Astrocyte (in vitro differentiated cells and primary cell): Measurements from ENCODE around the gene NT5E. TPM values are rescaled to one million over a fixed set of nuclear protein-coding genes. Genes with fewer than 3 reads are reported as not detected.
A peak's percentile ranks its signal among the peaks of the same experiment; 100 is the strongest.
"Not testable (repeated sequence)": the region's sequence is repeated elsewhere in the genome, so short reads cannot be mapped to it uniquely, and the experiment has no call there.

ENCODE experiments used
- DNase-seq: peaks from one replicate; pipeline ENCODE4 v3.0.0-alpha.2; 2010; ENCODE audit warnings: low read depth
- FAIRE-seq: peaks from 2 replicates; lab custom pipeline; 2011; peaks lifted over from hg19 to GRCh38; lab: Jason Lieb, UNC
- H2AFZ ChIP-seq: 2 replicates; pipeline ENCODE4 v1.6.0; 2012; ENCODE audit warnings: low read depth, low read length, inconsistent platforms
- H3K27ac ChIP-seq: 2 replicates; pipeline ENCODE4 v1.5.1; 2011; ENCODE audit warnings: low read depth, low read length, inconsistent platforms
- H3K27me3 ChIP-seq: 2 replicates; pipeline ENCODE4 v1.6.0; 2011; ENCODE audit warnings: low read length, inconsistent platforms; ENCODE audit not compliant: insufficient read depth
- H3K36me3 ChIP-seq: 2 replicates; pipeline ENCODE4 v1.5.1; 2011; ENCODE audit warnings: low read length, inconsistent platforms; ENCODE audit not compliant: insufficient read depth
- H3K4me1 ChIP-seq: 2 replicates; pipeline ENCODE4 v1.5.1; 2011; ENCODE audit warnings: low read length, inconsistent platforms; ENCODE audit not compliant: insufficient read depth
- H3K4me2 ChIP-seq: 2 replicates; pipeline ENCODE4 v1.6.0; 2012; ENCODE audit warnings: low read length, inconsistent platforms
- H3K4me3 ChIP-seq: 2 replicates; pipeline ENCODE4 v1.5.1; 2011; ENCODE audit warnings: low read depth, mild to moderate bottlenecking, low read length, inconsistent platforms; ENCODE audit not compliant: insufficient read depth
- H3K79me2 ChIP-seq: 2 replicates; pipeline ENCODE4 v1.6.0; 2012; ENCODE audit warnings: mild to moderate bottlenecking, low read length, inconsistent platforms; ENCODE audit not compliant: insufficient read depth
- H3K9ac ChIP-seq: 2 replicates; pipeline ENCODE4 v1.6.0; 2012; ENCODE audit warnings: mild to moderate bottlenecking, low read length, inconsistent platforms
- H3K9me3 ChIP-seq: 2 replicates; pipeline ENCODE4 v1.5.1; 2012; ENCODE audit warnings: low read depth, mild to moderate bottlenecking, low read length, inconsistent platforms; ENCODE audit not compliant: insufficient read depth
- H4K20me1 ChIP-seq: 2 replicates; pipeline ENCODE4 v1.6.0; 2012; ENCODE audit warnings: low read length, inconsistent platforms; ENCODE audit not compliant: insufficient read depth
- H3K27ac Mint-ChIP-seq: one replicate; pipeline ENCODE4 v1.8.0; 2021; ENCODE audit warnings: mild to moderate bottlenecking, mixed read lengths; ENCODE audit not compliant: unreplicated experiment
- H3K27me3 Mint-ChIP-seq: one replicate; pipeline ENCODE4 v1.8.0; 2021; ENCODE audit warnings: low read depth, mixed read lengths; ENCODE audit not compliant: unreplicated experiment
- H3K36me3 Mint-ChIP-seq: one replicate; pipeline ENCODE4 v1.8.0; 2021; ENCODE audit warnings: low read depth, mixed read lengths; ENCODE audit not compliant: unreplicated experiment
- H3K4me1 Mint-ChIP-seq: one replicate; pipeline ENCODE4 v1.8.0; 2021; ENCODE audit warnings: low read depth, mixed read lengths; ENCODE audit not compliant: unreplicated experiment
- H3K4me3 Mint-ChIP-seq: one replicate; pipeline ENCODE4 v1.8.0; 2021; ENCODE audit warnings: mild to moderate bottlenecking, moderate library complexity, mixed read lengths; ENCODE audit not compliant: unreplicated experiment
- H3K9me3 Mint-ChIP-seq: one replicate; pipeline ENCODE4 v1.8.0; 2021; ENCODE audit warnings: mild to moderate bottlenecking, mixed read lengths; ENCODE audit not compliant: unreplicated experiment
- CTCF ChIP-seq: IDR thresholded peaks from 2 replicates; pipeline ENCODE4 v1.5.1; 2011; ENCODE audit warnings: low read depth, mild to moderate bottlenecking, inconsistent platforms, low read length, moderate library complexity; ENCODE audit not compliant: insufficient read depth
- EZH2 ChIP-seq: IDR thresholded peaks from 2 replicates; pipeline ENCODE4 v1.6.1; 2012; ENCODE audit warnings: mild to moderate bottlenecking, low read length, inconsistent platforms; ENCODE audit not compliant: insufficient read depth
- total RNA-seq: library from RNA; stranded (reverse); gene quantifications from 2 replicates; pipeline ENCODE4 v1.2.1, GENCODE V29; 2021

Gene NT5E
- total RNA-seq, 1 donor from 2014 or later = 77.4 TPM

DNA sequence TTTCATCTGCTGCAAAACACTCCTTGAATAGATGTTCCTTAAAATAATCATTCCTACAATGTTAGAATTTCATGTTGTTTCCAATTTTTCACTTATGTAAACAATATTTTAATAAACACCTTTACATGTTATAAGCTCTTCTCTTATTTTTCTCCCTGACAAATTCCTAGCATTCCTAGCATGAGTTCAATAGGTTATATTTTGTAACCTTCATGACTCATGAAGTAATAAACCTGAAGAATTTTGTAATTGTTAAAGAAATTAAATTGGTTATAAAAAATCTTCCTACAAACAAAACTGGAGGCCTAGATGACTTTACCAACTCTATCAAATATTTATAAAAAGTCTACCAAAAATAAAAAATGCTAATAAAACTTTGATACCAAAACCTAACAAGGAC is 66.3 kb downstream of the NT5E start:
- DNase-seq (peak; percentile 3), FAIRE-seq (no peak)
- Mint-ChIP-seq H3K4me1 (no peaks in the 10 kb centered on the region), H3K9me3 (no peaks in the 10 kb centered on the region), H3K4me3 (no peak overlapping the region), H3K27me3 (no peaks in the 10 kb centered on the region), H3K27ac (no peak overlapping the region), H3K36me3 (peaks cover 9% of the 10 kb centered on the region)
- peaks cover 22% of the 10 kb centered on the region for H3K36me3 ChIP-seq
- H3K27me3 ChIP-seq = no peaks in the 10 kb centered on the region
- no peak overlapping the region for H2AFZ ChIP-seq
- H4K20me1 ChIP-seq = no peaks in the 10 kb centered on the region
- H3K9me3 ChIP-seq = no peaks in the 10 kb centered on the region
- no peak for TF ChIP-seq EZH2
- TF ChIP-seq CTCF = no peak
- no peaks in the 10 kb centered on the region for H3K79me2 ChIP-seq
- no peak overlapping the region for H3K9ac ChIP-seq
- H3K4me3 ChIP-seq = no peak overlapping the region
- no peak overlapping the region for H3K4me2 ChIP-seq
- H3K27ac ChIP-seq = no peak overlapping the region
- no peaks in the 10 kb centered on the region for H3K4me1 ChIP-seq

DNA sequence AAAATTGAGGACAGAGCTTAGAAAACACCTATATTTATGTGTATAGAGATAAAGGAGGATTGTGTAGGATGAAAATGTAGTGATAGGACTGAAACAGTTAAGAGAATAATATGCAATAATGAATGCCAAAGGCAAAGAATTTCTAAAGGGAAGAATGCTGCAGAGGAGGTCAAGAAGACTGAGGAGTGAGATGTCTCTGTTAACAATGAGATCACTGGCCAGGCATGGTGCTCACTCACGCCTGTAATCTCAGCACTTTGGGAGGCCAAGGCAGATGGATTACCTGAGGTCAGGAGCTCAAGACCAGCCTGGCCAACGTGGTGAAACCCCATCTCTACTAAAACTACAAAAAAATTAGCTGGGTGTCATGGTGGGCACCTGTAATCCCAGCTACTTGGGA is 74.4 kb downstream of the NT5E start:
- H3K27me3 ChIP-seq, H3K4me1 Mint-ChIP-seq: not testable (repeated sequence)

GRCh38 chr6:85537055-85537494 is 87.2 kb downstream of the NT5E start:
- Histone ChIP-seq H3K79me2 (no peaks in the 10 kb centered on the region), H3K27ac (no peak overlapping the region), H3K4me2 (no peak overlapping the region), H2AFZ (no peak overlapping the region), H3K9ac (no peak overlapping the region), H3K36me3 (peaks cover 12% of the 10 kb centered on the region), H3K4me3 (no peak overlapping the region), H3K4me1 (no peaks in the 10 kb centered on the region), H3K9me3 (no peaks in the 10 kb centered on the region), H4K20me1 (no peaks in the 10 kb centered on the region), H3K27me3 (no peaks in the 10 kb centered on the region)
- H3K27me3 Mint-ChIP-seq = no peaks in the 10 kb centered on the region
- no peaks in the 10 kb centered on the region for H3K9me3 Mint-ChIP-seq
- FAIRE-seq = no peak
- TF ChIP-seq EZH2 (no peak), CTCF (peak; percentile 26)
- H3K4me3 Mint-ChIP-seq = no peak overlapping the region
- H3K27ac Mint-ChIP-seq = peak overlapping the region; percentile 75
- H3K4me1 Mint-ChIP-seq = no peaks in the 10 kb centered on the region
- no peaks in the 10 kb centered on the region for H3K36me3 Mint-ChIP-seq
- no peak for DNase-seq

More for the DNA sequence above, 74.4 kb downstream of the NT5E start:
- not testable (repeated sequence) for DNase-seq, FAIRE-seq, H3K9me3 ChIP-seq, H2AFZ ChIP-seq, H3K27ac ChIP-seq, H3K4me3 Mint-ChIP-seq, H3K9ac ChIP-seq, H3K4me1 ChIP-seq, H3K27ac Mint-ChIP-seq, H3K9me3 Mint-ChIP-seq, H4K20me1 ChIP-seq, H3K36me3 ChIP-seq, H3K27me3 Mint-ChIP-seq, H3K4me3 ChIP-seq, H3K79me2 ChIP-seq, H3K4me2 ChIP-seq
- peaks cover 11% of the 10 kb centered on the region for H3K36me3 Mint-ChIP-seq
